HEK293 (cell line): Measurements from ENCODE around the gene CCDC13.

ENCODE experiments used
- FEZF1 ChIP-seq: fragments of 450-650 bp; formaldehyde crosslinking; IDR thresholded peaks from 2 replicates; pipeline ENCODE4 v1.5.1; 2016; ENCODE audit warnings: missing biosample characterization, missing genetic modification characterization
- GLI2 ChIP-seq: fragments of 450-650 bp; formaldehyde crosslinking; IDR thresholded peaks from 2 replicates; pipeline ENCODE4; 2017; ENCODE audit warnings: missing biosample characterization, missing genetic modification characterization, low read depth, borderline replicate concordance
- HOXC10 ChIP-seq: sonication (generic); formaldehyde crosslinking; IDR thresholded peaks from 2 replicates; pipeline ENCODE4 v1.8.1; 2023; ENCODE audit warnings: mild to moderate bottlenecking, missing genetic modification reagents
- IKZF3 ChIP-seq: fragments of 450-650 bp; IDR thresholded peaks from 2 replicates; pipeline ENCODE4 v1.5.0; 2018; ENCODE audit warnings: missing biosample characterization, mild to moderate bottlenecking, missing genetic modification characterization, moderate library complexity
- KLF1 ChIP-seq: fragments of 450-650 bp; formaldehyde crosslinking; IDR thresholded peaks from 2 replicates; pipeline ENCODE4 v1.5.1; 2016; ENCODE audit warnings: missing biosample characterization, missing genetic modification characterization
- KLF8 ChIP-seq: fragments of 450-650 bp; formaldehyde crosslinking; IDR thresholded peaks from 2 replicates; pipeline ENCODE4 v1.5.1; 2016; ENCODE audit warnings: missing biosample characterization, missing genetic modification characterization
- SP3 ChIP-seq: fragments of 450-650 bp; formaldehyde crosslinking; IDR thresholded peaks from 2 replicates; pipeline ENCODE4 v1.5.1; 2016; ENCODE audit warnings: missing biosample characterization, missing genetic modification characterization
- WT1 ChIP-seq: fragments of 450-650 bp; formaldehyde crosslinking; IDR thresholded peaks from 2 replicates; pipeline ENCODE4 v1.5.1; 2016; ENCODE audit warnings: missing biosample characterization, missing genetic modification characterization
- ZEB2 ChIP-seq: fragments of 450-650 bp; formaldehyde crosslinking; IDR thresholded peaks from 2 replicates; pipeline ENCODE4 v1.5.1; 2016; ENCODE audit warnings: missing biosample characterization, missing genetic modification characterization
- ZNF146 ChIP-seq: fragments of 450-650 bp; formaldehyde crosslinking; IDR thresholded peaks from 2 replicates; pipeline ENCODE4 v1.5.1; 2016; ENCODE audit warnings: missing biosample characterization, missing genetic modification characterization
- ZNF155 ChIP-seq: fragments of 450-650 bp; formaldehyde crosslinking; IDR thresholded peaks from 2 replicates; pipeline ENCODE4 v1.5.1; 2016; ENCODE audit warnings: missing biosample characterization, missing genetic modification characterization
- ZNF302 ChIP-seq: fragments of 450-650 bp; formaldehyde crosslinking; IDR thresholded peaks from 2 replicates; pipeline ENCODE4 v1.5.1; 2016; ENCODE audit warnings: missing biosample characterization, missing genetic modification characterization, low read depth
- ZNF350 ChIP-seq: fragments of 450-650 bp; formaldehyde crosslinking; IDR thresholded peaks from 2 replicates; pipeline ENCODE4 v1.5.0; 2017; ENCODE audit warnings: missing biosample characterization, mild to moderate bottlenecking, missing genetic modification characterization
- ZNF354C ChIP-seq: fragments of 450-650 bp; formaldehyde crosslinking; IDR thresholded peaks from 2 replicates; pipeline ENCODE4 v1.5.1; 2016; ENCODE audit warnings: missing biosample characterization, missing genetic modification characterization, low read depth, borderline replicate concordance
- ZNF501 ChIP-seq: fragments of 450-650 bp; formaldehyde crosslinking; IDR thresholded peaks from 2 replicates; pipeline ENCODE4 v1.5.1; 2016; ENCODE audit warnings: missing biosample characterization, missing genetic modification characterization
- ZNF529 ChIP-seq: fragments of 450-650 bp; formaldehyde crosslinking; IDR thresholded peaks from 2 replicates; pipeline ENCODE4 v1.5.1; 2017; ENCODE audit warnings: missing genetic modification characterization, missing biosample characterization; ENCODE audit not compliant: insufficient replicate concordance
- ZNF561 ChIP-seq: fragments of 450-650 bp; IDR thresholded peaks from 2 replicates; pipeline ENCODE4 v1.5.1; 2018; ENCODE audit warnings: missing biosample characterization, missing genetic modification characterization, borderline replicate concordance
- ZNF629 ChIP-seq: fragments of 450-650 bp; formaldehyde crosslinking; IDR thresholded peaks from 2 replicates; pipeline ENCODE4 v1.5.1; 2017; ENCODE audit warnings: missing biosample characterization, missing genetic modification characterization
- ZNF658 ChIP-seq: fragments of 450-650 bp; formaldehyde crosslinking; IDR thresholded peaks from 2 replicates; pipeline ENCODE4; 2016; ENCODE audit warnings: missing biosample characterization, missing genetic modification characterization
- ZNF660 ChIP-seq: fragments of 450-650 bp; IDR thresholded peaks from 2 replicates; pipeline ENCODE4 v1.5.1; 2018; ENCODE audit warnings: missing biosample characterization, mild to moderate bottlenecking, missing genetic modification characterization
- ZNF843 ChIP-seq: fragments of 450-650 bp; formaldehyde crosslinking; IDR thresholded peaks from 2 replicates; pipeline ENCODE4 v1.5.1; 2016; ENCODE audit warnings: missing biosample characterization, missing genetic modification characterization
- ZSCAN16 ChIP-seq: fragments of 450-650 bp; formaldehyde crosslinking; IDR thresholded peaks from 2 replicates; pipeline ENCODE4 v1.5.1; 2016; ENCODE audit warnings: missing biosample characterization, missing genetic modification characterization
- TF ChIP-seq, protein P1 (sequence below): fragments of 450-650 bp; formaldehyde crosslinking; IDR thresholded peaks from 2 replicates; pipeline ENCODE4 v1.5.1; 2016; ENCODE audit warnings: missing biosample characterization, missing genetic modification characterization
- TF ChIP-seq, protein P2 (sequence below): fragments of 450-650 bp; IDR thresholded peaks from 2 replicates; pipeline ENCODE4 v1.5.1; 2018; ENCODE audit warnings: missing biosample characterization, missing genetic modification characterization
- TF ChIP-seq, protein P3 (sequence below): fragments of 450-650 bp; formaldehyde crosslinking; IDR thresholded peaks from 2 replicates; pipeline ENCODE4 v1.5.1; 2016; ENCODE audit warnings: missing biosample characterization, missing genetic modification characterization
- TF ChIP-seq, protein P4 (sequence below): fragments of 450-650 bp; formaldehyde crosslinking; optimal IDR thresholded peaks from 2 replicates; pipeline ENCODE3; 2016; ENCODE audit warnings: missing biosample characterization, mild to moderate bottlenecking, missing genetic modification characterization
- TF ChIP-seq, protein P5 (sequence below): fragments of 450-650 bp; formaldehyde crosslinking; IDR thresholded peaks from 2 replicates; pipeline ENCODE4 v1.5.1; 2016; ENCODE audit warnings: missing biosample characterization, missing genetic modification characterization
- TF ChIP-seq, protein P6 (sequence below): fragments of 450-650 bp; formaldehyde crosslinking; IDR thresholded peaks from 2 replicates; pipeline ENCODE4 v1.5.1; 2017; ENCODE audit warnings: missing biosample characterization, missing genetic modification characterization
- TF ChIP-seq, protein P7 (sequence below): sonication (generic); formaldehyde crosslinking; IDR thresholded peaks from 2 replicates; pipeline ENCODE4 v1.8.1; 2022; ENCODE audit warnings: mild to moderate bottlenecking, moderate library complexity, missing genetic modification reagents

The CCDC13 gene

DNA sequence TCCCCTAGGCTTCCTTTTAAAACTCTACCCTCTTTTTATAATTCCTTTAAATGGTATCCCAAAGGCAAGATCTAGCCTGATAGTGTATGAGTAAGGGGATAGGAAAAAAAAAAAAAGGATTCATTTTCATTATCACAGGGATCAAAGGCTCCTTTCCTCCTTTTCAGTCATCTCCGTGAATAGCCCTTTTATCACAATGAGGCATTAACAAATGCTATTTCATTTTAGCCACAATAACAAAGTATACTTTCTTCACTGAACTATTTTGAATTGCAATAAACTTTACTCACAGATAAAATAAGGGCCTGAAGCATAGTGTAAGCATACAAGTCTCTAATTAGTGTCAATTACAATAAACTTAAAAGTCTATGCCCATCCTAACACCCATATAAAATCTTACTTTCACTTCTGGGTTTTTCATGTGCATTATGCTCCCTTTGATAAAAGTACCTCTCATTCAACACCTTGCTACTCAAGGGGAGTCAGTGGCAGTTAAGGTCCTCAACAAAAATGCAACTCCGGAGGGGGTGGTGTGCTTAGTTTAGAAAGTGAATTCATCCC is 22.6 kb upstream of the CCDC13 start (continued):
- TF ChIP-seq, protein P1, sequence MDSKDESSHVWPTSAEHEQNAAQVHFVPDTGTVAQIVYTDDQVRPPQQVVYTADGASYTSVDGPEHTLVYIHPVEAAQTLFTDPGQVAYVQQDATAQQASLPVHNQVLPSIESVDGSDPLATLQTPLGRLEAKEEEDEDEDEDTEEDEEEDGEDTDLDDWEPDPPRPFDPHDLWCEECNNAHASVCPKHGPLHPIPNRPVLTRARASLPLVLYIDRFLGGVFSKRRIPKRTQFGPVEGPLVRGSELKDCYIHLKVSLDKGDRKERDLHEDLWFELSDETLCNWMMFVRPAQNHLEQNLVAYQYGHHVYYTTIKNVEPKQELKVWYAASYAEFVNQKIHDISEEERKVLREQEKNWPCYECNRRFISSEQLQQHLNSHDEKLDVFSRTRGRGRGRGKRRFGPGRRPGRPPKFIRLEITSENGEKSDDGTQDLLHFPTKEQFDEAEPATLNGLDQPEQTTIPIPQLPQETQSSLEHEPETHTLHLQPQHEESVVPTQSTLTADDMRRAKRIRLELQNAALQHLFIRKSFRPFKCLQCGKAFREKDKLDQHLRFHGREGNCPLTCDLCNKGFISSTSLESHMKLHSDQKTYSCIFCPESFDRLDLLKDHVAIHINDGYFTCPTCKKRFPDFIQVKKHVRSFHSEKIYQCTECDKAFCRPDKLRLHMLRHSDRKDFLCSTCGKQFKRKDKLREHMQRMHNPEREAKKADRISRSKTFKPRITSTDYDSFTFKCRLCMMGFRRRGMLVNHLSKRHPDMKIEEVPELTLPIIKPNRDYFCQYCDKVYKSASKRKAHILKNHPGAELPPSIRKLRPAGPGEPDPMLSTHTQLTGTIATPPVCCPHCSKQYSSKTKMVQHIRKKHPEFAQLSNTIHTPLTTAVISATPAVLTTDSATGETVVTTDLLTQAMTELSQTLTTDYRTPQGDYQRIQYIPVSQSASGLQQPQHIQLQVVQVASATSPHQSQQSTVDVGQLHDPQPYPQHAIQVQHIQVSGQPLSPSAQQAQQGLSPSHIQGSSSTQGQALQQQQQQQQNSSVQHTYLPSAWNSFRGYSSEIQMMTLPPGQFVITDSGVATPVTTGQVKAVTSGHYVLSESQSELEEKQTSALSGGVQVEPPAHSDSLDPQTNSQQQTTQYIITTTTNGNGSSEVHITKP, result no peak
- TF ChIP-seq ZNF354C (tag by site-specific recombination) (no peak), ZNF501 (tag by site-specific recombination) (no peak), ZNF561 (no peak), SP3 (tag by site-specific recombination) (no peak), ZNF843 (no peak), WT1 (tag by site-specific recombination) (peak; percentile 55; the same call in 1 of the 2 replicates), ZNF660 (tag by site-specific recombination) (no peak), ZNF529 (tag by site-specific recombination) (no peak), HOXC10 (no peak), ZEB2 (tag by site-specific recombination) (no peak), KLF8 (tag by site-specific recombination) (no peak), ZNF302 (no peak), ZNF155 (tag by site-specific recombination) (no peak), ZSCAN16 (tag by site-specific recombination) (no peak), IKZF3 (tag by site-specific recombination) (no peak), ZNF658 (tag by site-specific recombination) (no peak), KLF1 (tag by site-specific recombination) (no peak), ZNF146 (tag by site-specific recombination) (no peak), FEZF1 (0 out of 2 replicates have a peak, but pooled peaks have one; percentile 6), ZNF629 (tag by site-specific recombination) (no peak), ZNF350 (no peak), GLI2 (tag by site-specific recombination) (no peak)
- TF ChIP-seq, protein P2, sequence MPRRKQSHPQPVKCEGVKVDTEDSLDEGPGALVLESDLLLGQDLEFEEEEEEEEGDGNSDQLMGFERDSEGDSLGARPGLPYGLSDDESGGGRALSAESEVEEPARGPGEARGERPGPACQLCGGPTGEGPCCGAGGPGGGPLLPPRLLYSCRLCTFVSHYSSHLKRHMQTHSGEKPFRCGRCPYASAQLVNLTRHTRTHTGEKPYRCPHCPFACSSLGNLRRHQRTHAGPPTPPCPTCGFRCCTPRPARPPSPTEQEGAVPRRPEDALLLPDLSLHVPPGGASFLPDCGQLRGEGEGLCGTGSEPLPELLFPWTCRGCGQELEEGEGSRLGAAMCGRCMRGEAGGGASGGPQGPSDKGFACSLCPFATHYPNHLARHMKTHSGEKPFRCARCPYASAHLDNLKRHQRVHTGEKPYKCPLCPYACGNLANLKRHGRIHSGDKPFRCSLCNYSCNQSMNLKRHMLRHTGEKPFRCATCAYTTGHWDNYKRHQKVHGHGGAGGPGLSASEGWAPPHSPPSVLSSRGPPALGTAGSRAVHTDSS (tag by site-specific recombination), result no peak
- TF ChIP-seq, protein P3, sequence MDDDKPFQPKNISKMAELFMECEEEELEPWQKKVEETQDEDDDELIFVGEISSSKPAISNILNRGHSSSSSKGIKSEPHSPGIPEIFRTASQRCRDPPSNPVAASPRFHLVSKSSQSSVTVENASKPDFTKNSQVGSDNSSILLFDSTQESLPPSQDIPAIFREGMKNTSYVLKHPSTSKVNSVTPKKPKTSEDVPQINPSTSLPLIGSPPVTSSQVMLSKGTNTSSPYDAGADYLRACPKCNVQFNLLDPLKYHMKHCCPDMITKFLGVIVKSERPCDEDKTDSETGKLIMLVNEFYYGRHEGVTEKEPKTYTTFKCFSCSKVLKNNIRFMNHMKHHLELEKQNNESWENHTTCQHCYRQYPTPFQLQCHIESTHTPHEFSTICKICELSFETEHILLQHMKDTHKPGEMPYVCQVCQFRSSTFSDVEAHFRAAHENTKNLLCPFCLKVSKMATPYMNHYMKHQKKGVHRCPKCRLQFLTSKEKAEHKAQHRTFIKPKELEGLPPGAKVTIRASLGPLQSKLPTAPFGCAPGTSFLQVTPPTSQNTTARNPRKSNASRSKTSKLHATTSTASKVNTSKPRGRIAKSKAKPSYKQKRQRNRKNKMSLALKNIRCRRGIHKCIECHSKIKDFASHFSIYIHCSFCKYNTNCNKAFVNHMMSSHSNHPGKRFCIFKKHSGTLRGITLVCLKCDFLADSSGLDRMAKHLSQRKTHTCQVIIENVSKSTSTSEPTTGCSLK (tag by site-specific recombination), result no peak
- TF ChIP-seq, protein P4, sequence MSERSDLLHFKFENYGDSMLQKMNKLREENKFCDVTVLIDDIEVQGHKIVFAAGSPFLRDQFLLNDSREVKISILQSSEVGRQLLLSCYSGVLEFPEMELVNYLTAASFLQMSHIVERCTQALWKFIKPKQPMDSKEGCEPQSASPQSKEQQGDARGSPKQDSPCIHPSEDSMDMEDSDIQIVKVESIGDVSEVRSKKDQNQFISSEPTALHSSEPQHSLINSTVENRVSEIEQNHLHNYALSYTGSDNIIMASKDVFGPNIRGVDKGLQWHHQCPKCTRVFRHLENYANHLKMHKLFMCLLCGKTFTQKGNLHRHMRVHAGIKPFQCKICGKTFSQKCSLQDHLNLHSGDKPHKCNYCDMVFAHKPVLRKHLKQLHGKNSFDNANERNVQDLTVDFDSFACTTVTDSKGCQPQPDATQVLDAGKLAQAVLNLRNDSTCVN, result no peak
- TF ChIP-seq, protein P5, sequence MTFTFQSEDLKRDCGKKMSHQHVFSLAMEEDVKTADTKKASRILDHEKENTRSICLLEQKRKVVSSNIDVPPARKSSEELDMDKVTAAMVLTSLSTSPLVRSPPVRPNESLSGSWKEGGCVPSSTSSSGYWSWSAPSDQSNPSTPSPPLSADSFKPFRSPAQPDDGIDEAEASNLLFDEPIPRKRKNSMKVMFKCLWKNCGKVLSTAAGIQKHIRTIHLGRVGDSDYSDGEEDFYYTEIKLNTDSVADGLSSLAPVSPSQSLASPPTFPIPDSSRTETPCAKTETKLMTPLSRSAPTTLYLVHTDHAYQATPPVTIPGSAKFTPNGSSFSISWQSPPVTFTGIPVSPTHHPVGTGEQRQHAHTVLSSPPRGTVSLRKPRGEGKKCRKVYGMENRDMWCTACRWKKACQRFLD (tag by site-specific recombination), result no peak
- TF ChIP-seq, protein P6, sequence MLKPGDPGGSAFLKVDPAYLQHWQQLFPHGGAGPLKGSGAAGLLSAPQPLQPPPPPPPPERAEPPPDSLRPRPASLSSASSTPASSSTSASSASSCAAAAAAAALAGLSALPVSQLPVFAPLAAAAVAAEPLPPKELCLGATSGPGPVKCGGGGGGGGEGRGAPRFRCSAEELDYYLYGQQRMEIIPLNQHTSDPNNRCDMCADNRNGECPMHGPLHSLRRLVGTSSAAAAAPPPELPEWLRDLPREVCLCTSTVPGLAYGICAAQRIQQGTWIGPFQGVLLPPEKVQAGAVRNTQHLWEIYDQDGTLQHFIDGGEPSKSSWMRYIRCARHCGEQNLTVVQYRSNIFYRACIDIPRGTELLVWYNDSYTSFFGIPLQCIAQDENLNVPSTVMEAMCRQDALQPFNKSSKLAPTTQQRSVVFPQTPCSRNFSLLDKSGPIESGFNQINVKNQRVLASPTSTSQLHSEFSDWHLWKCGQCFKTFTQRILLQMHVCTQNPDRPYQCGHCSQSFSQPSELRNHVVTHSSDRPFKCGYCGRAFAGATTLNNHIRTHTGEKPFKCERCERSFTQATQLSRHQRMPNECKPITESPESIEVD (tag by site-specific recombination), result peak; percentile 67
- TF ChIP-seq, protein P7, sequence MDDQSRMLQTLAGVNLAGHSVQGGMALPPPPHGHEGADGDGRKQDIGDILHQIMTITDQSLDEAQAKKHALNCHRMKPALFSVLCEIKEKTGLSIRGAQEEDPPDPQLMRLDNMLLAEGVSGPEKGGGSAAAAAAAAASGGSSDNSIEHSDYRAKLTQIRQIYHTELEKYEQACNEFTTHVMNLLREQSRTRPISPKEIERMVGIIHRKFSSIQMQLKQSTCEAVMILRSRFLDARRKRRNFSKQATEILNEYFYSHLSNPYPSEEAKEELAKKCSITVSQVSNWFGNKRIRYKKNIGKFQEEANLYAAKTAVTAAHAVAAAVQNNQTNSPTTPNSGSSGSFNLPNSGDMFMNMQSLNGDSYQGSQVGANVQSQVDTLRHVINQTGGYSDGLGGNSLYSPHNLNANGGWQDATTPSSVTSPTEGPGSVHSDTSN (CRISPR knock-in tag), result no peak
